ENCODE data around the gene PRKAG2. TPM values are rescaled to one million over a fixed set of nuclear protein-coding genes. Genes with fewer than 3 reads are reported as not detected.

Gene PRKAG2
- total RNA-seq, 1 donor from 2014 or later: 130 TPM

DNA sequence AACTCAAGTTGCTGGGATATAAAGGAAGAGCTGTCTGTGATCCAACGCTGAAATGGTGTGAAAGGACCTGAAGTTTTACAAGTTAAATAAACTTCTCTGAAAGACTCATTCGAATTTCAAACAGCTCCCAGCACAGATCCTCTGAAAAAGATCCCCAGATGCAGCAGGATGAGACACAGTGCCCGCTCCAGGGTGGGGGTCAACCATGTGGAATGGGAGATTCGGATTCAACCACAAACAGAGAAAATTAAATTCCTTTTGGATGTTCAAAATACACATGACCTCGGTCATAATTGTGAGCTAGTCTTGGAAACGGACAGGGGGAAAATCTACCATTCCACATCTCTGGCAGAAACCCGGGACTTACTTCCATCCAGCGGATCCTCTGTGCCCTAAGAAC is 119.6 kb downstream of the PRKAG2 start:
- Histone ChIP-seq H3K4me1 (peaks cover 38% of the 10 kb centered on the region), H3K4me3 (no peak overlapping the region), H3K9me3 (replicated peaks) (no peaks in the 10 kb centered on the region), H3K27me3 (ENCODE audit: low read depth) (no peaks in the 10 kb centered on the region), H3K27ac (replicated peaks) (no peak overlapping the region), H3K36me3 (no peaks in the 10 kb centered on the region)
- TF ChIP-seq CTCF (IDR thresholded peaks at IDR 0.05; ENCODE audit: borderline replicate concordance): no peak
- intact Hi-C loops (cut with micrococcal nuclease): loop anchor here (5.0 kb wide), 1 partner anchor 310 kb away; no protein-coding TSS in a partner anchor
- no peak for DNase-seq

- no peak for TF ChIP-seq CTCF (IDR thresholded peaks at IDR 0.05; ENCODE audit: borderline replicate concordance)
- Histone ChIP-seq H3K36me3 (no peaks in the 10 kb centered on the region), H3K27me3 (ENCODE audit: low read depth) (no peaks in the 10 kb centered on the region), H3K4me1 (peaks cover 38% of the 10 kb centered on the region), H3K9me3 (replicated peaks) (no peaks in the 10 kb centered on the region), H3K27ac (replicated peaks) (no peak overlapping the region), H3K4me3 (no peak overlapping the region)
- intact Hi-C loops (cut with micrococcal nuclease): loop anchor here (5.0 kb wide), 1 partner anchor 310 kb away; no protein-coding TSS in a partner anchor
- DNase-seq: no peak
Observed at GRCh38 chr7:151756866-151757265, 120.0 kb downstream of the PRKAG2 start.

- H3K36me3 ChIP-seq: no peaks in the 10 kb centered on the region
- TF ChIP-seq CTCF (IDR thresholded peaks at IDR 0.05; ENCODE audit: borderline replicate concordance): no peak
- no peaks in the 10 kb centered on the region for H3K27me3 ChIP-seq (ENCODE audit: low read depth)
- intact Hi-C loops (cut with micrococcal nuclease): loop anchor here (5.0 kb wide), 1 partner anchor 309 kb away; no protein-coding TSS in a partner anchor
- no peak for DNase-seq
- H3K9me3 ChIP-seq (replicated peaks): no peaks in the 10 kb centered on the region
- no peak overlapping the region for H3K4me3 ChIP-seq
- peak overlapping the region; percentile 87 for H3K27ac ChIP-seq (replicated peaks)
- peaks cover 38% of the 10 kb centered on the region for H3K4me1 ChIP-seq
Observed at GRCh38 chr7:151756076-151756731, 120.7 kb downstream of the PRKAG2 start.

- peak; percentile 43 for DNase-seq
- no peak overlapping the region for H3K4me3 ChIP-seq
- intact Hi-C loops (cut with micrococcal nuclease): loop anchor here (5.0 kb wide), 1 partner anchor 308 kb away; no protein-coding TSS in a partner anchor
- TF ChIP-seq CTCF (IDR thresholded peaks at IDR 0.05; ENCODE audit: borderline replicate concordance): no peak
- peaks cover 38% of the 10 kb centered on the region for H3K4me1 ChIP-seq
- peak overlapping the region; percentile 87 for H3K27ac ChIP-seq (replicated peaks)
- H3K9me3 ChIP-seq (replicated peaks): no peaks in the 10 kb centered on the region
- H3K36me3 ChIP-seq: no peaks in the 10 kb centered on the region
- H3K27me3 ChIP-seq (ENCODE audit: low read depth): no peaks in the 10 kb centered on the region
Observed at GRCh38 chr7:151755131-151755801, 121.6 kb downstream of the PRKAG2 start.

DNA sequence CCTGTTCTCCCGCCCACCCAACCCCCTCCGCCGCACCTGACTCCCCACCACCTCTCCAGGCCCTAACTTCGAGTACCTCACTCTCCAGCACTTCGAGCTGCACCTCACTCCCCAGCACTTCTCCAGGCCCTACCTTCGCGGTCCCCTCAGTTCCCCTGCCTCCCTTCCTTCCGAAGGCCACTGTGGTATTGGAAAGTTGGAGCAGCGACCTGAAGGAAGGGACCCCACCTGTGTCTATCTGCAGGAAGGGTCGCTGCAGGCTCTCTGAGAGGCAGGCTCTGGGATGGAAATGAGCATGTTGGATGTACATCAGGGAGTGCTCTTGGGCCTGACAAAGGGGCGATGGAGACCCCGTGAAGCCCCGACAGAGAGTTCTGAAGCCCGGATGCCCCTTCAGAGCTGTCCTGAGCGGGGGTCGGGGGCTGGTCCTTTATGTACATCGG is 122.2 kb downstream of the PRKAG2 start:
- H3K27ac ChIP-seq (replicated peaks): peak overlapping the region; percentile 87
- H3K27me3 ChIP-seq (ENCODE audit: low read depth): no peaks in the 10 kb centered on the region
- no peaks in the 10 kb centered on the region for H3K36me3 ChIP-seq
- H3K9me3 ChIP-seq (replicated peaks): no peaks in the 10 kb centered on the region
- intact Hi-C loops (cut with micrococcal nuclease): loop anchor here (5.0 kb wide), 1 partner anchor 307 kb away; no protein-coding TSS in a partner anchor
- peaks cover 38% of the 10 kb centered on the region for H3K4me1 ChIP-seq
- no peak overlapping the region for H3K4me3 ChIP-seq
- DNase-seq: no peak
- no peak for TF ChIP-seq CTCF (IDR thresholded peaks at IDR 0.05; ENCODE audit: borderline replicate concordance)
